Chondrocyte (in vitro differentiated cells): ENCODE measurements around the gene SAG. TPM values are rescaled to one million over a fixed set of nuclear protein-coding genes. Genes with fewer than 3 reads are reported as not detected.

Source experiments
- DNase-seq: peaks from one replicate; pipeline ENCODE4 v3.0.0; 2021; ENCODE audit warnings: mixed read lengths, low spot score
- H3K27ac Mint-ChIP-seq: one replicate; pipeline ENCODE4 v1.8.0; 2021; ENCODE audit warnings: mild to moderate bottlenecking, moderate library complexity, mixed read lengths; ENCODE audit not compliant: unreplicated experiment
- H3K27me3 Mint-ChIP-seq: 2 replicates; pipeline ENCODE4 v1.8.0; 2021; ENCODE audit warnings: low read depth, mixed read lengths
- H3K36me3 Mint-ChIP-seq: 2 replicates; pipeline ENCODE4 v1.8.0; 2021; ENCODE audit warnings: low read depth, mixed read lengths
- H3K4me1 Mint-ChIP-seq: 2 replicates; pipeline ENCODE4 v1.8.0; 2021; ENCODE audit warnings: low read depth, mild to moderate bottlenecking, mixed read lengths
- H3K4me3 Mint-ChIP-seq: one replicate; pipeline ENCODE4 v1.8.0; 2021; ENCODE audit warnings: mild to moderate bottlenecking, moderate library complexity, mixed read lengths; ENCODE audit not compliant: unreplicated experiment
- H3K9me3 Mint-ChIP-seq: 2 replicates; pipeline ENCODE4 v1.8.0; 2021; ENCODE audit warnings: low read depth, mixed read lengths
- CTCF ChIP-seq: fragments of 200-600 bp; sonication (generic); IDR thresholded peaks from 2 replicates; pipeline ENCODE4 v1.5.0; 2021; ENCODE audit warnings: antibody characterized with exemption, mild to moderate bottlenecking, moderate library complexity
- total RNA-seq: library from RNA; stranded (reverse); gene quantifications from 3 replicates; pipeline ENCODE4 v1.2.1, GENCODE V29; 2021

The SAG gene
- total RNA-seq, 1 donor from 2014 or later: not detected

DNA sequence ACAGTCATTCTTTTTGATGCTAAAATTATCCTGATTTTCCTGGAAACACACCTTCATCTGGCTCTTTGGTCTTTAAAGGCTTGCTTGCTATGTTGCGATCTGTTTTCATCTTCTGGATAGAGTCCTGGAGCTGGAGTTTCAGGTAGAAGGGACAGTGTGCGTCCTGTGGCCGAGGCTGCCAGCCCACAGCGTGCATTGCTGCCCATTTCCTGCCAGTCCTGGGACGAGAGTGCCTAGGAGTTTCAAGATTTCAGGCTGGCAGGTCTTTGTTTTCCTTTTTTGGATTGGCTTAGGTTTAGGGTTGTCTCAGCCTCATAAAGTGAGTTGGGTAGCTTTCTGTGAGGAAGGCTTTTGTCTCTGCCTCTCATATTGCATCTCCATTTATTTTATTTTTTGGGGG, 61.1 kb downstream of the SAG start:
- H3K27ac Mint-ChIP-seq: no peak overlapping the region
- H3K4me3 Mint-ChIP-seq: no peak overlapping the region

DNA sequence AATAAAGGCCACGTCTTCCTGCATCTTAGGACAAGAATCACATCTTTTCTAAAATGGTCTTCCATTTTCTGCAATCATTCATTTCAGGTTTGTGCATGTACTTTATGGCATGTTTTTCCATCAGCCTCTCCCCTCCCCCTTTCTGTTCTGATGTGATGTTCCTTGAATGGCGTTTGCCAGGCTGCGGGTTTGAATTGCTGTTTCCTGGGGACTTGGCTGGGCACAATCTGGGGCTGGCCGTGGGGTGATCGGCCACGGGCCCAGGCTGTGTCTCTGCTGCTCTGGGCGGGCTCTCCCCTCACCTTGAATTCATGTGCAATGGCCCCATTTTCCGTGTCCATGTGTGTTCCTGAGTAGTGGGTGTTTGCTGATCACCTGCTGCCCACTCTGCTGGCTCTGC, 61.8 kb downstream of the SAG start:
- TF ChIP-seq CTCF: no peak
- Mint-ChIP-seq H3K9me3 (peaks cover 3% of the 10 kb centered on the region), H3K36me3 (peaks cover 6% of the 10 kb centered on the region), H3K4me1 (peaks cover 23% of the 10 kb centered on the region), H3K27ac (no peak overlapping the region), H3K4me3 (no peak overlapping the region), H3K27me3 (no peaks in the 10 kb centered on the region)
- no peak for DNase-seq

More for the DNA sequence above, 61.1 kb downstream of the SAG start:
- no peaks in the 10 kb centered on the region for H3K27me3 Mint-ChIP-seq
- TF ChIP-seq CTCF: no peak
- no peak for DNase-seq
- peaks cover 8% of the 10 kb centered on the region for H3K36me3 Mint-ChIP-seq
- peaks cover 10% of the 10 kb centered on the region for H3K9me3 Mint-ChIP-seq
- peaks cover 23% of the 10 kb centered on the region for H3K4me1 Mint-ChIP-seq

GRCh38 chr2:233369897-233370685, 62.5 kb downstream of the SAG start:
- no peak for DNase-seq
- H3K36me3 Mint-ChIP-seq: peaks cover 6% of the 10 kb centered on the region
- no peak overlapping the region for H3K4me3 Mint-ChIP-seq
- peaks cover 23% of the 10 kb centered on the region for H3K4me1 Mint-ChIP-seq
- no peaks in the 10 kb centered on the region for H3K27me3 Mint-ChIP-seq
- no peaks in the 10 kb centered on the region for H3K9me3 Mint-ChIP-seq
- no peak for TF ChIP-seq CTCF
- no peak overlapping the region for H3K27ac Mint-ChIP-seq

DNA sequence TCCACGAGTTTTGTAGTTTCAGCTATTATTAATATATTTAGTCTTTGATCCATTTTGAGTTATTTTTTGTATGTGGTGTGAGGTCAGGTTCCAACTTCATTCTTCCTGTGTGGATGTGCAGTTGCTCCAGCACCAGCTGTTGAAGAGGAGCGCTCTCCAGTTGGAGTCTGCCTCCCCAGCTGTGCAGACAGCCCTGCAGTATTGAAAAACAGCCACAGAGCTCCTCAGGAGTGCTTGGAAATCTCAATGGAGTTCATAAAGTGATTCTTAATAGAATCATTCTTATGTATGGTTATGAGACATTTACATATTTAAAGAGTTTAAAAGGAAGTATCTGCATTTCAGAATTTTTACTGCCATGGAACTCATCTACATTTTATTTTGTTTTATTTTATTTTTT, 64.0 kb downstream of the SAG start:
- Mint-ChIP-seq H3K27me3 (no peaks in the 10 kb centered on the region), H3K36me3 (peaks cover 3% of the 10 kb centered on the region), H3K4me3 (no peak overlapping the region), H3K4me1 (peaks cover 23% of the 10 kb centered on the region), H3K9me3 (no peaks in the 10 kb centered on the region), H3K27ac (no peak overlapping the region)
- no peak for TF ChIP-seq CTCF
- DNase-seq: no peak

DNA sequence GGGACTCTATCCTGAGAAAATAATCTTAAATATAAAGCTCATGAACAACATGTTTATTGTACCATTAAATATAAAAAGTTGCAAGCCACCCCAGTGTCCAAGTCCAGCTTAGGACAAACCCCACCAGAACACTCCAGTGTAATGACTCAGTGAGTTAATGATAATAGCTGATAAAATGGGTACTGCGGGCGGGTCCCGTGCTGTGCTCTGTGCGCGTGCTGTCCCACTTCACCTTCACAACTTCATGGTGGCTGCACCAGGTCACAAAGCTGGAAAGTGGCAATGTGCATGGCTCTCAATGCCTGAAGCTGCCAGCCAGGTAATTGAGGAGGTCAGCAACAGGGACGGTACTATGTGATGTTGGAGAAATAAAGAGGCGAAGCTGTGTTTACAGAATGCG, 65.2 kb downstream of the SAG start:
- TF ChIP-seq CTCF: no peak
- H3K9me3 Mint-ChIP-seq: no peaks in the 10 kb centered on the region
- H3K36me3 Mint-ChIP-seq: peaks cover 5% of the 10 kb centered on the region
- DNase-seq: no peak
- H3K27ac Mint-ChIP-seq: no peak overlapping the region
- H3K4me3 Mint-ChIP-seq: no peak overlapping the region
- H3K4me1 Mint-ChIP-seq: peaks cover 23% of the 10 kb centered on the region
- no peaks in the 10 kb centered on the region for H3K27me3 Mint-ChIP-seq
